GM19043 (cell line): ENCODE results near the gene DPY19L3.
"Not testable (repeated sequence)": the region's sequence is repeated elsewhere in the genome, so short reads cannot be mapped to it uniquely, and the experiment has no call there.

Source experiments
- ATAC-seq: cut with Tn5 transposase; IDR thresholded peaks from one replicate; pipeline ENCODE4 v1.9.1; 2021; ENCODE audit warnings: low read depth; ENCODE audit not compliant: unreplicated experiment

DPY19L3 gene

DNA sequence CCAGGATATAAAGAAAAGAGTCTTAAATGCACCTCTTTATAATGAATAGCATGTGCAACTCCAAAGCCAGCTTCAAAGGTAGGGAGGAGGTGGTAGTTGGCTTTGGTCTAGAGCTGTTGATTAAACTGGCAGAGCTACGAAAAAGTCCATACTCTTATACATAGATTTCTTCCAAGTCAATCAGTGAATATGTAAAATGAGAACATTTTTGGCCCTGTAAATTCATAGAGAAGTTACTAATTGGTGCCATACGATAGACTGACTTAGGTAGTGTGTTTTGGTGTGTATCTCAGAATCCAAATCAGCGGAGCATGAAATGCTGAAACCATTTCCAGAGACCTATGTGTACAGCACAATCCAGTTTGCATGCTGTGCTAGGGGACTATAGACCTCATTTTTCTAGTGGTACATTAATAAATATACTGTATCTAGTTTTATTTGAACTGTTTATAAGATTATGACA is 17.1 kb upstream of the DPY19L3 start:
- ATAC-seq: no peak

DNA sequence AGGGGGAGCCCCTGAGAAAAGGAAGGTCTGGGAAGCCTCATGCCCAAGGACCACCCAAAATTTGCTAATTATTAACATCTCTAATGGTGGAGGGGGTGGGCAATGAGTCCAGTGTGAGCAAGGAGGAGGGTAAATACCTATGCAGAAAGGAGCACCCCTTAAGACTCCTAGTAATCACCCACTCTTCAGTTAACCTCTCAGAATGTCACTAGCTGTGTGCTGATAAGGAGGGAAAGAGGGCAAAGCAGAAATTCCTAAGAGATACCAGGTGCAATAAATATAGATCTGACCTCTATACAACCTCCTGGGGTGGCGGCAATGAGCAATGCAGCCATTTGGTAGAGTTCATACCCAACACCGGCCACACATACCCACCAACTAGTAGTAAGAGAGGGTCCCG is 12.7 kb upstream of the DPY19L3 start:
- ATAC-seq: no peak

DNA sequence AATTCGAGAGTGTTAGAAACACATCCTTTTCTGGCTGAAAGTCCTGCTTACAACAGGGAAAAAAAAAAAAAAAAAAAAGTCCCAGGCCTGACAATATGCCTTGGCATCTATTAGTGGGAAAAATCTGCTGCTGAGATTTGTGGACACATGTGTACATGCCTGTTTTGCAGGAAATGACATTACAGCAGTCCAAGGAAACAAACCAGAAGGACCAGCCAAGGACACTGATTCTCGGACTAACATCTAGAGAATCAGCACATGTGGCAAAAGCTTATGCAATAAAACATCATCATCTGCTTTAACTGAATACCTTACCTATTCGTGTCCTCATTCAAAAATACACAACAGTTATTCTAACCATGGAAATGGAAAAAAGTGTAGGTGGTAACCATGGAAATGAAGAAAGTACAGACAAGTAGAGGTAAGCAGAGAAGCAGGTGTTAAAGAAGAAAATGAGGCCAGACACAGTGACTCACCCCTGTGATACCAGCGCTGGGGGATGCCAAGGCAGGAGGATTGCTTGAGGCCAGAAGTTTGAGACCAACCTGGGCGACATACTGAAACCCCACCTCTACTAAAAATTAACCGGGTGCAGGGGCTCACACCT is 9.4 kb upstream of the DPY19L3 start:
- ATAC-seq: no peak

DNA sequence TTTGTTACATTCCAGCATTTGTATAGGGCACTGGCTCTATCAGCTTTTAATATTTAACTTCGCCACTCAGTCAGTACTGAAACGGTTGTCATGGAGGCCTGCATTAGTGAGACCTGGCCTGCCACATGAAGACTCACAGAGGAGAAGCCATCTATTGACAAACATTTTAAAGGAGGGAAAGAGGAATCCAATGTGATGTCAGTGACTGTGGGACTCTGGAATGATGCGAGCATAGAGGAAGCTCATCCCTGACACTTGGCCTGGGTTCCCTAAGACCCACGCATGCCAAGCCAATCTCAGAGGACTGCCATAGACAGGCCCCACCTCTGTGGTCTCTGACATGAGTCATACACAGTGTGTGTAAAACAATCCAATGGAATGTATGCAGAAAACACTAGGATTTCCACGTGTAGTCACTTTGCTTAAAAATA is 7.9 kb upstream of the DPY19L3 start:
- ATAC-seq: no peak

DNA sequence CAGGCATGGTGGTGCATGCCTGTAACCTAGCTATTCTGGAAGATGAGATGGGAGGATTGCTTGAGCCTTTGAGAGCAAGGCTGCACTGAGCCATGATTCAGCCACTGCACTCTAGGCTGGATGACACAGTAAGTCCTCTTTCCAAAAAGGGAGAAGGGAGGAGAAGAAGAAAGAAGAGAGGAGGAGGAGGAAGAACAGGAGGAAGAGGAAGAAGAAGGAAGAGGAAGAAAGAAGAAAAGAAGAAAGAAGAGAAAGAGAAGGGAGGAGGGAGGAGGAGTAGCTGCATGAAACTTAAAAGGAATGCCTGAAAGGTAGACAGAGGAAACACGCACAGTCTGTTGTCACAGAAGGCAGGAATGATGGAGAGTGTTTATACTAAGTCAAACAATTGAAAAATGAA is 3.6 kb upstream of the DPY19L3 start:
- no peak for ATAC-seq

DNA sequence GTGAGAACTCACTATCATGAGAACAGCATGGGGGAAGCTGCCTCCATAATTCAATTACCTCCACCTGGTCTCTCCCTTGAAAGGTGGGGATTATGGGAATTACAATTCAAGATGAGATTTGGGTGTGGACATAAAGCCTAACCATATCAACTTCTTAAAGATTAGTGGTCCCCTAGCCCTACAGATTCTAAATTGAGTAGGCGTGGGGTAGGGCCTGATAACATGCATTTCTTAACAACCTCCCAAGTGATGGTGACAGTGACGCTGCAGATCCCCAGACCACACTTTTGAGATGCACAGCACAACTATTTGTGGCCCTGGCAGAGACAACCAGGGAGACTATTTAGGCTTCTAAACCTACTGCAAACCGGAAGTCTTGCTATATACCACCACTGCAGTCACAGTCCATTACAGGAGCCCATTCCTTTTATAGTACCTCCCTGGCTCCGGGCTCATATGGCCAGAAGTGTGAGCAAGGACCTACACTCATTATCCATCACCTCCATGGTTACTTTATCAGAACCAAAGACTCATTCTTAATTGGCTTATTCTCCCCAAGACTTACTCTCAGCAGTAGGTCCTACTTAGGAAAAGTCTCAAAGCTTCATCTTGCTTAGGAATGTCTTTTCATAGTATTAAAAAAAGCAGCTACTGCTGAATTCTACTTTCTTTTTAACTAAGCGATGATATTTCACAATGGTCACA is 2.1 kb upstream of the DPY19L3 start:
- no peak for ATAC-seq

DNA sequence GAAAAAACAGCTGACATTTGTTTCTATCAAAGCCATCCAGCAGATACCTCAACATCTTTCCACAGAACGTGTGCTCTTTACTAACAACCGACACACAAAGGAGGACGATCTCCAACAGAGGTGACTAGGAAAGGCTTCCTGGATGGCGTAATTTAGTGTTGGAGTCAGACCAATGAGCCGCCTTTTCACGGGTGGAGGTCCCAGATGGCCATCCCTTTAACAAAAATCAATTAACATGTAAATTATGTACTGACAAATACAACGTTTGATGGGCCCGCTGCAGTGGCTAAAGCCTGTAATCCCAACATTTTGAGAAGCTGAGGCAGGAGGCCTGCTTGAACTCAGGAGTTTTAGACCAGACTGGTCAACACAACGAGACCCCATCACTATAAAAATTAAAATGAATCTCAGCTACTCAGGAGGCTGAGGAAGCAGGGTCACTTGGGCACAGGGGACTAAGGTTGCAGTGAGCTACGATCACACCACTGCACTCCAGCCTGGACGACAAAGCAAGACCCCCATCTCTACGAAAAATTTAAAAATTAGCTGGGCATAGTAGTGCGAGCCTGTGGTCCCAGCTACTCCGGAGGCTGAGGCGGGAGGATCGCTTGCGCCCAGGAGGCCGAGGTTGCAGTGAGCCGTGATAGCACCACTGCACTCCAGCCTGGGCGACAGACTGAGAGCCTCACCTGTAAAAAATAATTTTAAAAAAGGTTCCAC is 1.2 kb upstream of the DPY19L3 start:
- no peak for ATAC-seq

DNA sequence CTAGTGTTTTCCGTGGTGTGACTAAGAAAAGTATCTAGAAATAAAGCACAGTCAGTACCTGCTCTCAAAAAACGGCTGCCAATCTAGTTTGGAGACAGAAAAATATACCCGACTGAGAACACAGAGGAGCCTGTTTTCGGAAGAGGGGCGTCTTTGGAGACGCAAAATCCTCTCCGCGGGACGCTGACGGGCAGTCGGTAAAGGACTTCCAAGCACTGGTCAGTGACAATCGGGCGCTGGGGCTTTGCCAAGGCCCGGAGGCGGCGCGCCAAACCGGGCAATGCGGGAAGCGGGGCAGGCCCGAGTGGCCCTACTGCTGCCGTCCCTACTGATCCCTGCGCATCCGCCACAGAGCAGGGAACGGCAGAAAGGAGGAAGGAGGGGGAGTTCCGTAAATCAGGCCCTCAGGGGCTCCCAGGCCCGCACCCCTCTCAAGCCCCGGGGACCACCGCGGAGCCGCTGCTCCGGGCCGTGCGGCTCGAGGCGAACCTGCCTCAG is 588 bp upstream of the DPY19L3 start:
- ATAC-seq: no peak

DNA sequence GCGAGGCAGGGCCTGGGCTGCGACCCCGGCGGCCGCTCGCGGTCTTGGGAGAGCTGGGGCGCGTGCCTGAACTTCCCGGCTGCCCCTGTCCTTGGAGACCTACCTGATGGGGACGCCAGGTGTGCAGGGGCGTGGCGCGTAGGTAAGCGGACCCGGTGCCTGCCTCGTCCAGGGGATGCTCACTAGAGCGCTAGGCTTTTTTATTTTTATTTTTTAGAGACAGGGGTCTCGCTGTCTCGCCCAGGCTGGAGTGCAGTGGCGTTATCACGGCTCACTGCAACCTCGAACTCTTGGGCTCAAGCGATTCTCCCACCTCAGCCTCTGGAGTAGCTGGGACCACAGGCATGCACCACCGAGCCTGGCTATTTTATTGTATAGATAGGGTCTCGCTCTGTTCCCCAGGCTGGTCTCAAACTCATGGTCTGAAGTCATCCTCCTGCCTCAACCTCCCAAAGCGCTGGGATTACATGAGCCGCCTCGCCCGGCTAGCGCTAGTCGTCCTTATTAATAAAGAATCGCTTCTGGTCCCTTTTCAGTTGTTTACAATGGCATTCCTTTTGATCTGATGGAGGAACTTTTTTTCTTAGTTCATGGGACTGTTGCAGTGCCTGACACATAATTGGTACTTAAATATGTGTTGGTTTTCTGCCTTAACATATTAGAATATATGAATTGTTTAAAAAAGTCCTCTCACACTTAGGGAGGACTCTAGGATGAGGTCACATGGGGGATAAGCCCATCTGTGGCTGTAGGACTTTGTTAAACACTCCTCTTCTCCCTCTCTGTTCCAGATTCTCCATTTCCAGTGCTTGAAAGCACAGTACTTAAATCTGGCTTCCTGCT is 812 bp downstream of the DPY19L3 start:
- no peak for ATAC-seq

DNA sequence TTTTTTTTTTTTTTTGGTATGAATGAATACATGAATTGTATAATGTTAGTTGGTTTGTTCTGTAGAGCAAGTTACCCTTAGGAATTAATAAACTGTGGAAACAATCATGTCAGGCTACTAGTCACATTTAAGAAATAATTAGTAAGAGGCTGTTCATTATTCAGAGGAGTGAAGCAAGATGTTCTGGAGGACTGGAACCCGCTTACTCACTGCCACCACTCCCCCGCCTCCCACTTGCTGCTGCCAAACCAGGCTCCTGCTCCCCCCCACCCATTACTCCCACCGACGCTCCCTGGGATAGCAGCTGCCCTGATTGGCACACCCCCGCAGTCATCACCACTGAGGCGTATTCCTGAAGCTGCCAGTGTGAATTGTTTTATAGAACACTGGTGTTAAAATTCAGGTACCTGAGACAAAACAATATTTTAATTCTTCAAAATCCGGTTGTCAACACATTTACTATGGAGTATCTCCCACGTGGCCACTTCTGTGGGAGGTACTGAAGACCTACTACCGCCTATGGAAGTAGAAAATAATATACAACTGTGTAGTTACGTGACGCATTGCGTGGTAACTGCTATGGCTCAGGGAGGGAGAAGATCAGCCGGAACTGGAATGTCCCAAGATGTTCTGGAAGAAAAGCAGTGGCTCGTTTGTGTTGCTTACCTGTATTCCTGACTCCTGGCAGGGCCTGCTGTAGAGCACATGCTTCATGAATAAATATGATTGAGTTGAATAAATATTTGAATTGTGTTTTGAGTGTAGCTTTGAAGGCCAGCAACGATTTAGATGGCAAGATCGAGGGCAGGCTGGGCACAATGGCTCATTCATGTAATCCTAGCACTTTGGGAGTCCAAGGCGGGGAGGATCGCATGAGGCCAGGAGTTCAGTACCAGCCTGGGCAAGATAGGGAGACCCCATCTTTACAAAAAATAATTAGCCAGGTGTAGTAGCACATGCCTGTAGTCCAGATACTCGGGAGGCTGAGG is 1.7 kb downstream of the DPY19L3 start:
- no peak for ATAC-seq

DNA sequence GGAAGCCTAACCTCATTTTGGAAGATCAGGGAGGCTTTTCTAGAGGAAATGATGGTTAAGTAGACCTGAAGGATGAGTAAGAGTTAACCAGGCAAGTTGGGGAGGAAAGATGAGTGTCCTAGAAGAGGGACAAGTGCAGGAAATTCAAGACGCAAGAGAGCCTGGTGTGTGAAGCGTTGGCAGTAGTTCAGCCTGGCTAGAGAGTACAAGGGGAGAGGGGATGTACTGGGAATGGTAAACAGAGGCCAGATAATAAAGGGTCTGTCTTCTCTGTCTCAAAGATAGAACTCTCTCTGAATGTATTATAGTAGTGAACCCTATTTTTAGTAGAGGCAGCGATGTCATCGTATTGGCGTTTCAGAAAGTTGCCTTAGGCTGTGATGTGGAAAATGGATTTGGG is 9.7 kb downstream of the DPY19L3 start:
- ATAC-seq: no peak

DNA sequence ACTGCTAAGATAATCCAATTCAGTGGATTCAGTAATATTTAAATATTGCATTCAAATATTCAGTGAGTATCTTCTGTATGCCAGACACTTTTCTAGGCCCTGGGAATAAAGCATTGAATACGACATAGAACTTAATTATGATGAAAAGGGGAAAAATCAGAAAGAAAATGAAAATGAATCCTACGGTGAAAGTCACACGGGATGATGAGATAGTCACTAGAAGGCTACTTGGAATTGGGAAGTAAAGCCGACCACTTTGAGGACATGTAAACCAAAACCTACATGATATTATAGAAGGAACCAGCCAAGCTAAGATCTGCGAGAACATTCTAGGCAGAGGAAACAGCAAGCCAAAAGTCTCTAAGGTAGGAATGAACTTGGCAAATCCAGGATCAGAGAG is 10.1 kb downstream of the DPY19L3 start:
- ATAC-seq: no peak

DNA sequence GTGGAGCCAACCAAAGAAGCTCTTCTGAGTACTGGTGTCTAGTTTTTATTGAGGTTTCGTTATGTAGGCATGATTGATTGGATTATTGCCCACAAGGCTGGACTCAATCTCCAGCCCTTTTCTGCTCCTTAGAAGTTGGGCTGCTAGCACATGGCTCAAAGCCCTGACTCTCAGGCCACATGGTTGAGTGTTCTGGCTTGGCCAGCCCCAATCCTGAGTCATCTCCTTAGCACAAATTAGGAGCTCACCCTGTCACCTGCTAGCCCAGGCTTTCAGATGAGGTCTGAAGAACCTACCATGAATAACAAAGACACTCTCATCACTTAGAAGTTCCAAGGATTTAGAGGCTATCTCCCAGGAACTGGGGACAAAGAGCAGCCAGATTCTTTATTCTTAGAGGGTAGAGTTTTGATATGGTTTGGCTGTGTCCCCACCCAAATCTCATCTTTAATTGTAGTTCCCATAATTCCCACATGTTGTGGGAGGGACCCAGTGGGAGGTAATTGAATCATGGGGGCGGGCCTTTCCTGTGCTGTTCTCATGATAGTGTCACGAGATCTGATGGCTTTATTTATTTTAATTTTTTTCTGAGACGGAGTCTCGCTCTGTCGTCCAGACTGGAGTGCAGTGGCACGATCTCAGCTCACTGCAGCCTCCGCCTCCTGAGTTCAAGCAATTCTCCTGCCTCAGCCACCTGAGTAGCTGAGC is 11.3 kb downstream of the DPY19L3 start:
- no peak for ATAC-seq

DNA sequence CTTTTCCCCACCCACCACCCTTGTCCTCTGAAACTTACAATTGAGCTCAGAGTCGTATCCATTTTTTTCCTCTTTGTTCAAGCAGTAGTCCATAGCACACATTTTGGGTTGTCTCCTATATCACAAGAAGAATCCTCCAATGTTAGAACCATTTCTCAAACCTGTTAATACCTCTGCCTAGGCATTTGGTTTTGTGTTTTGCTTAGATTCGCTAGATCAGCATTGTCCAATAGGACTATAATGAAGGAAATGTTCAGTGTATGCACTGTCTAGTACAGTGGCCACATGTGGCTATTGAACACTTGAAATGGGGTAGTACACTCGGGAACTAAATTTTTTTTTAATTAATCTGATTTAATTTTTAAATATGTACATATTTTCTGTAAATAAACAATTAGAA is 12.6 kb downstream of the DPY19L3 start:
- ATAC-seq: no peak

DNA sequence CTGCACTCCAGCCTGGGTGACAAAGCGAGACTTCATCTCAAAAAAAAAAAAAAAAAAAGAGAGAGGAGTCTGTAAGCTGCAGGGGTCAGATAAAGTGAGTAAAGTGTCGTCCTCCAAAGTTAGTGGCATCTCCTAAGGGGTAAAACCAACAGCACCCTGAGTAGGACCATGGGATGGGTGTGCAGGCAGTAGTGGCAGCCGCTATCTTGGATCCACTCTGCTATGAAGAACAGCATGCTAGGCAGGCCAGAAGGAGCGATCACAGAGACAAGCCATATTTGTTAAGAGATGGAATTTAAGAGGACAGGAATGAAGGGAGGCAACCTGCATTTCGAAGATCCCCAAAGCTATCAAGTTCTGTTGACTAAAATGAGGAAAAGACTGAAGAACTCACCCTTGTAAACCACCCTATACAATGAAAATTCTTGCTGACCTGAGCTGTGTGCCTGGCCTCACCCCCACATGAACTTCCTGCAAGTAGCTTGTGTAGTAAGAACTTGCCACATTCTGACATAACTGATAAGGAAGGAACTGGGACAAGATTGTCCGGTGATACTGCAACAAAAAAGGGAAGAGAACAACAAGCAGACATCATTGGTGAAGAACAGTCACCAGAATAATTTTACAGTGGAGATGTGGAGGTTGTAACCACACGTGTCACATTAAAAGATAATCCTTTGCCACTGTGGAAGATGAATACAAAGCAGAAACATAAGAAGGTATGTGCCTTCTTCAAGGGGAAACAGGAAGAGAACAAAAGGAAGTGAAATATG is 16.2 kb downstream of the DPY19L3 start:
- ATAC-seq: no peak

DNA sequence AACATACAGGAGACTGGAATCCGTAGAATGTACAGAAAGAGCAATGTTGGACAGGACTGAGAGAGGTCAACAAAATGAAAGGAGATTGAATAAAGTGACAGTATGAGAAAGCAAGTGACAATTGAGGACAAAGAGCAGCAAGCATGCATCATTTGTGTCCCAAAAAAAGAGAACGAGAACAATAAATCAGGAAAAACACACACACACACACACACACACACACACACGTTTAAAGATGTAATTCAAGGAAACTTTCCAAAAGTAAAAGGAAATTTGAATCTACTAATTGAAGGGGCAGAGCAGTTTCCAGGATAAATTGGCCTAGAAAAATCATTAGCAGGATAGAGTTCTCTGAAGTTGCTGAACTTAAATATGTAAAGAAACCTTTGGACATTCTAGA is 16.9 kb downstream of the DPY19L3 start:
- ATAC-seq: no peak

DNA sequence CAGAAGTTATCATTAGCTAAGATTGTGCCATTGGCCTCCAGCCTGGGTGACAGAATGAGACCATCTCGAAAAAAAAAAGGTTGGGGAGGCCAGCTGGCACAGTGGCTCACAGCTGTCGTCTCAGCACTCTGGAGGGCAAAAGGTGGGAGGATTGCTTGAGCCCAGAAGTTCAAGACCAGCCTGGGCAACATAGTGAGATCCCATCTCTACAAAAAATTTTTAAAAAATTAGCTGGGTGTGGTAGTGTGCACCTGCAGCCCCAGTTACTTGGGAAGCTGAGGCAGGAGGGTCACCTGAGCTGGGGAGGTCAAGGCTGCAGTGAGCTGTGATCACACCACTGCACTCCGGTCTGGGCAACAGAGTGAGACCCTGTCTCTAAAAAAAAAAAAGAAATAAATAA is 18.4 kb downstream of the DPY19L3 start:
- not testable (repeated sequence) for ATAC-seq

DNA sequence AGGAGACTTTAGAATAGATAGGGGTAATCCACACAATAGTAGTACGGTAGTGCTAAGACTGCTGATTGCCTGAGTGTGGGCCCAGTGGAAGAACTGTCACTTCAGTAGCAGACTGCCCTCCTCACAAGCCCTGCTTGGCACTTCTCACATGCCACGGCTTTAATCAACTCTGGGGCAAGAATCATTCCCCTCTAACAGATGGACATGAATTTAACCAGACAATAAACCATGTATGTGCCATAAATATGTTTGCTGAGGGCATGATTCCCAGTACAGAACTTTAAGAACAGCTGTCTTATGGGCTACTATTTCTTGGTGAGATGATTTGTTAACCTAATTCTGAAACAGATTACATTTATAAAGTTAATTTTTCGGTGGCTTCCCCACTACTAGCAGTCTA is 22.0 kb downstream of the DPY19L3 start:
- ATAC-seq: no peak
